GM18867 (cell line): ENCODE measurements around the gene SPRY1.

Experiments
- ATAC-seq: cut with Tn5 transposase; IDR thresholded peaks from one replicate; pipeline ENCODE4 v1.9.1; 2021; ENCODE audit warnings: mild to moderate bottlenecking, moderate library complexity; ENCODE audit not compliant: unreplicated experiment

Gene SPRY1

DNA sequence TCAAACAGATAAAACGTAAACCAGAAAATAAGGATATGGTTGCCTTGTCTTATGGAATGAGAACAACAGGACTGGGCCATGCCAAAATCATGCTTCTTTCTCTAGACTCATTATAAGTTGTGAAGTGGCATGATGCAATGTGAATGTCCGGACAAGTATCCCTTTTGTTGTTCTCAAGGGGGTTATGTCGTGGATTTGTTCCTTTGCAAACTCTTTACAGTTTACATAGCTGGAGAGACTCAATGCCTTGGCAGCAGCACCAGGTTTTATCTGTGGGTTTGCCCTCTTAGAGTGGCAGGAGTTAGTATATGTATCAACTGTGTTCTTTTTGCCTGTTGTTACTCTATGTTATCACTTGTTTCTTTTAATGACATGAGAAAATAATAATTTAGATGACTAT is 41.4 kb downstream of the SPRY1 start:
- ATAC-seq, result no peak

GRCh38 chr4:123443401-123444289 is 47.0 kb downstream of the SPRY1 start:
- peak; percentile 90 for ATAC-seq

- ATAC-seq, result peak; percentile 73
Observed at GRCh38 chr4:123444290-123444731, 47.7 kb downstream of the SPRY1 start.

- ATAC-seq, result no peak
Observed at GRCh38 chr4:123446865-123447474, 50.4 kb downstream of the SPRY1 start.

DNA sequence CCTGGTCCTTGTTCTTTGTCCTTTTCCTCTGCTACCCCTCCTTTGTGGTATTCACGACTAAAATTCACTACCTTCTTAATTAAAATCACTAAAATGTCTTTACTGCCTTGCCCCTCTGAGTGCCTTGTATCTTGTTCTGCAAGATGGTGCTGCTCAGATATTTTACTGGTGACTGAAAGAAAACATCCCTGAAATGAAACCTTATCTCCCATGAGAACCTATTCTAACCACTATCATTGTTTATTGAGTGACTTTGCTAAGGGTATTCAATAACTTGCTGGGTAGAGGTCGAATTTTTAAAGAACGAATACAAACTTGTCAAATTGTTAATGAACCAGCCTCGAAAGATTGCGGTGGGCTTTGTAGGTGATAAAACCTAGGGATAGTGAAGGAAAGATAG is 52.8 kb downstream of the SPRY1 start:
- ATAC-seq, result peak; percentile 5

- ATAC-seq, result peak; percentile 92
Observed at GRCh38 chr4:123449780-123450179, 53.2 kb downstream of the SPRY1 start.

DNA sequence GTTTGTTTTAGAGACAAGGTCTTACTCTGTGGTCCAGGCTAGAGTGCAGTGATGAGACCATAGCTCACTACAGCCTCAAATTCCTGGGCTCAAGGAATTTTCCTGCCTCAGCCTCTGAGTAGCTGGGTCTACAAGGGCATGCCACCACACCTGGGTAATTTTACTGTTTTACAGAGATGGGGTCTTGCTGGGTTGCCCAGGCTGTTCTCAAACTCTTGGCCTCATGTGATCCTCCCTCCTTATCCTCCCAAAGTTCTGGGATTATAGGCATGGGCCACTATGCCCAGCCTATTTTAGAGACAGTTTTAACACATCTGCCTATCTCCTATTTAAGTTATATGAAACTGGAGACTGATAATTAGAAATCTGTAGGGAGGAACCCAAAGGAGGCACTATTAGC is 53.8 kb downstream of the SPRY1 start:
- no peak for ATAC-seq

DNA sequence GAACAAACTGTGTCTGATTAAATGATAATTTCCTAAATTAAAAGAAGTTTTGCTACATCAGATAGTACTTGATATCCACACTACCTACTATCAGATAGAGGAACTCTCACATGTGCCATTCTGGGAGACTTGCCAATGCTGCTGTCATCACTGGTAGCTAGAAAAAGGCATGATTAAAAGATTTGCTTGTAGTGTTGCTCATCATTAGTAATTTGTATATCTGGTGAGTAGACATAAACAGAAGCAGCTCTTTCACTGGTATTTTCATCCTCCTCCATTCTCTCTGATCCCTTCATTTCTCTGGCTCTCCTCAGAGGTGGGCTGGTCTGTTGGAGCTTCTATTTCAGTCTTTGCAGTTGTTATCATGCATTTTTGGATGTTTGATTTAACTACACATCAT is 56.0 kb downstream of the SPRY1 start:
- peak; percentile 30 for ATAC-seq

GRCh38 chr4:123453061-123453680 is 56.6 kb downstream of the SPRY1 start:
- ATAC-seq, result no peak
